ENCODE results near the gene ATPAF1.

DNA sequence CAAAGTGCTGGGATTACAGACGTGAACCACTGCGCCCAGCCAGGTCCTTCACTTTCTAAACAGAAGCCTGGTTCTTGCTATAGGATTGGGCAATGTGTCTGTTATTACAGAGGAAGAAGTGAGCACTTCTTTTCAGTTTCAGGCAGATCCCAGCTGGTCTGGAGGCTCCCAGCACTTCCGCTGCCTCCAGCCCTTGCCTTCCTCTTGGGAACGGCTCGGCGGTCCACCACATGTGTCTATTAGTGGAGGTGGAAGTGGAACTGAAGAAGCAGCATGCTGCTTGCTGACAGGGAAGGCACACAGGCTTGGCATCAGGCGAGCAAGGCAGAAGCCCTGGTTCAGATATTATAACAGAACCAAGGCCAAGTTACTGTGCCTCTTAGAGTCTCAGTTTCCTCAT lies 81.1 kb downstream of the ATPAF1 start:
- TF ChIP-seq TAF9B (IDR thresholded peaks at IDR 0.05; ENCODE audit: partially characterized antibody) (no peak), SMC3 (conservative IDR thresholded peaks at IDR 0.05; ENCODE audit: insufficient read depth, low read depth, low read length) (no peak), TCF7L2 (IDR thresholded peaks at IDR 0.05; ENCODE audit: low read depth, low read length) (no peak), PPARD (CRISPR knock-in tag; IDR thresholded peaks at IDR 0.05) (no peak), HMGN3 (IDR thresholded peaks at IDR 0.05; ENCODE audit: borderline replicate concordance, extremely low read depth, insufficient read length, low read depth, low read length) (no peak), PHF21A (IDR thresholded peaks at IDR 0.05; ENCODE audit: borderline replicate concordance, low read depth) (no peak), GABPA (tag; conservative IDR thresholded peaks at IDR 0.05; ENCODE audit: low read depth) (no peak)
- TF ChIP-seq, protein P1, sequence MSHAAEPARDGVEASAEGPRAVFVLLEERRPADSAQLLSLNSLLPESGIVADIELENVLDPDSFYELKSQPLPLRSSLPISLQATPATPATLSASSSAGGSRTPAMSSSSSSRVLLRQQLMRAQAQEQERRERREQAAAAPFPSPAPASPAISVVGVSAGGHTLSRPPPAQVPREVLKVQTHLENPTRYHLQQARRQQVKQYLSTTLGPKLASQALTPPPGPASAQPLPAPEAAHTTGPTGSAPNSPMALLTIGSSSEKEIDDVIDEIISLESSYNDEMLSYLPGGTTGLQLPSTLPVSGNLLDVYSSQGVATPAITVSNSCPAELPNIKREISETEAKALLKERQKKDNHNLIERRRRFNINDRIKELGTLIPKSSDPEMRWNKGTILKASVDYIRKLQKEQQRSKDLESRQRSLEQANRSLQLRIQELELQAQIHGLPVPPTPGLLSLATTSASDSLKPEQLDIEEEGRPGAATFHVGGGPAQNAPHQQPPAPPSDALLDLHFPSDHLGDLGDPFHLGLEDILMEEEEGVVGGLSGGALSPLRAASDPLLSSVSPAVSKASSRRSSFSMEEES (CRISPR knock-in tag; IDR thresholded peaks at IDR 0.05): no peak
- TF ChIP-seq, protein P2, sequence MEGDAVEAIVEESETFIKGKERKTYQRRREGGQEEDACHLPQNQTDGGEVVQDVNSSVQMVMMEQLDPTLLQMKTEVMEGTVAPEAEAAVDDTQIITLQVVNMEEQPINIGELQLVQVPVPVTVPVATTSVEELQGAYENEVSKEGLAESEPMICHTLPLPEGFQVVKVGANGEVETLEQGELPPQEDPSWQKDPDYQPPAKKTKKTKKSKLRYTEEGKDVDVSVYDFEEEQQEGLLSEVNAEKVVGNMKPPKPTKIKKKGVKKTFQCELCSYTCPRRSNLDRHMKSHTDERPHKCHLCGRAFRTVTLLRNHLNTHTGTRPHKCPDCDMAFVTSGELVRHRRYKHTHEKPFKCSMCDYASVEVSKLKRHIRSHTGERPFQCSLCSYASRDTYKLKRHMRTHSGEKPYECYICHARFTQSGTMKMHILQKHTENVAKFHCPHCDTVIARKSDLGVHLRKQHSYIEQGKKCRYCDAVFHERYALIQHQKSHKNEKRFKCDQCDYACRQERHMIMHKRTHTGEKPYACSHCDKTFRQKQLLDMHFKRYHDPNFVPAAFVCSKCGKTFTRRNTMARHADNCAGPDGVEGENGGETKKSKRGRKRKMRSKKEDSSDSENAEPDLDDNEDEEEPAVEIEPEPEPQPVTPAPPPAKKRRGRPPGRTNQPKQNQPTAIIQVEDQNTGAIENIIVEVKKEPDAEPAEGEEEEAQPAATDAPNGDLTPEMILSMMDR (IDR thresholded peaks at IDR 0.05 in 2 of 3, conservative IDR thresholded peaks at IDR 0.05 in 1 of 3; ENCODE audit: insufficient read depth in 2 of 3, low read depth in 1 of 3, low read length in 3 of 3): no peak

Data from K562 (cell line).